Measurements from ENCODE around the gene ASB13.

The ASB13 gene

DNA sequence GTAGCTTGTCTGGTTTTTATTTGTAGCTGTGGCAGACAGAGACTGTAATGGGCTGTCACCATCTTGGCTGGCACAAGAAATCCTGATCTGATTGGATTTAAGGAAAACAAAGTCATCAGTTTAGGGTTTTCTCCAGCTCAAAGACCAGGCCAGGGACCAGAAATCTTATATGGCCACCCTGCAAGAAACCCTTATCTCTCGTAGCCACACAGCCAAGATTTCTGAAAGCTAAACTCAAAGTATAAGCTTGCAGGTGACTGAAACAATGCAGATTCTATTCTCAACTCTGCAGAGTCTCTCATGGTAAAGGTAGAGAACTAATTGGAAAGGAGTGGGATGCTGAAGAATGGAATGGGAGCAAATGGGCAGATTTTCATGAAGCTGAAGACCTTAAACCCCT is 3.2 kb upstream of the ASB13 start:
- no peaks in the 10 kb centered on the region for H3K36me3 ChIP-seq (ENCODE audit: insufficient read depth, low read length)
- H3K4me3 ChIP-seq (ENCODE audit: low read depth, low read length), result no peak overlapping the region
- 0 out of 2 replicates have a peak, but pooled peaks cover 5% of the 10 kb centered on the region for H3K27me3 ChIP-seq (ENCODE audit: insufficient read depth, low read length)
- H3K79me2 ChIP-seq (ENCODE audit: control insufficient read depth, insufficient read depth, low read length, unreplicated experiment), result no peaks in the 10 kb centered on the region
- H3K27ac ChIP-seq (ENCODE audit: low read depth, low read length), result no peak overlapping the region
- H3K4me1 ChIP-seq (ENCODE audit: control insufficient read depth, insufficient read depth, low read length, unreplicated experiment), result no peaks in the 10 kb centered on the region
- no peak overlapping the region for H2AFZ ChIP-seq (ENCODE audit: low read length, unreplicated experiment)

DNA sequence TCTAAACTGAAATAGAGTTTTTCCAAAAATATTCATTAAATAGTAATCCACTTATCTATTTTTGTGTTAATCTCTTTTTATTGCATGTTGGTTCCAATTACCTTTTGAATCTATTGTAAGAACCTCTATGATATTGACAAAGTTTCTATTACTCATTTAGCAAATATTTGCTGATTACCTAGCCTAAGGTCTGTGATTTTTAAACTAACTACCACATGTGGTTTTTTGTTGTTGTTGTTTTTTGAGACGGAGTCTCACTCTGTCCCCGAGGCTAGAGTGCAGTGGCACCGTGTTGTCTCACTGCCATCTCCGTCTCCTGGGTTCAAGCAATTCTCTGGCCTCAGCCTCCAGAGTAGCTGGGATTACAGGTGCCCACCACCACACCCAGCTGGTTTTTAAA is 2.0 kb upstream of the ASB13 start:
- no peak overlapping the region for H3K27ac ChIP-seq (ENCODE audit: low read depth, low read length)
- H3K4me1 ChIP-seq (ENCODE audit: control insufficient read depth, insufficient read depth, low read length, unreplicated experiment), result no peaks in the 10 kb centered on the region
- peaks cover 2% of the 10 kb centered on the region for H3K79me2 ChIP-seq (ENCODE audit: control insufficient read depth, insufficient read depth, low read length, unreplicated experiment)
- H2AFZ ChIP-seq (ENCODE audit: low read length, unreplicated experiment), result no peak overlapping the region
- no peak overlapping the region for H3K4me3 ChIP-seq (ENCODE audit: low read depth, low read length)
- H3K27me3 ChIP-seq (ENCODE audit: insufficient read depth, low read length), result 0 out of 2 replicates have a peak, but pooled peaks cover 5% of the 10 kb centered on the region
- no peaks in the 10 kb centered on the region for H3K36me3 ChIP-seq (ENCODE audit: insufficient read depth, low read length)

DNA sequence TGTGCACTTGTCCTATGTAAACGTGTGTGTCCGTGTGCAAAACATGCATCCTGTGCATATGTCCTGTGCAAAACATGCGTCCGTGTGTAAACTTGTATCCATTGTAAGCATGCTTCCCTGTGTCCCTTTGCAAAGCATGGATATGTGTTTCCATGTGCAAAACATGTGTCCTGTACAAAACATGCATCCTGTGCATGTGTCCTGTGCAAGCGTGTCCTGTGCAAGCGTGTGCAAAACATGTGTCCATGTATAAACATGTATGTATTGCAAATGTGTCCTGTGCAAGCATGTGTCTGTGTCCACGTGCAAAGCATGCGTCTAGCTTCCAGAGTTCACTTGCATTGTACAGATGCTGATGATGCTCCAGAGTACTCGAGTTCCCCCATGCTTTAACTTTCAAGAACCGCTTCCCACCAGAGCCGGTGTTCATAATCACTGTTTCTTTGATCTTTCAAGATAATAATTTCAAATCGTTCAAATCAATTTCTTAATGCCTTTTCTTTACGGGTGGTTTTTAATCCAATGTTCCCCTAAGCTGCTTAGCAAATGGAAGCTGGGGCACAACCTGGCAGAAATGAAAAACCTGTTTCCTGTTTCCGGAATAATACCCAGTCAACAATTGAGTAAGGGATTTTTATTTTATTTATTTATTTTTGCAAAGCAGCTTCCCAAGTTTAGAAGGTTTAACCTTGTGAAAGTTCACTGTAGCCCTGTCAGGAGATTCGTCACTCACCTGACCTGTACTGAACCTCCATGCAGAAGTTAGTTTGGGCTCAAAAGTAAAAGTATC is 641 bp upstream of the ASB13 start:
- H3K4me3 ChIP-seq (ENCODE audit: low read depth, low read length), result peak overlapping the region; percentile 96
- H3K36me3 ChIP-seq (ENCODE audit: insufficient read depth, low read length), result no peaks in the 10 kb centered on the region
- peaks cover 2% of the 10 kb centered on the region for H3K79me2 ChIP-seq (ENCODE audit: control insufficient read depth, insufficient read depth, low read length, unreplicated experiment)
- no peak overlapping the region for H3K27ac ChIP-seq (ENCODE audit: low read depth, low read length)
- H3K4me1 ChIP-seq (ENCODE audit: control insufficient read depth, insufficient read depth, low read length, unreplicated experiment), result no peaks in the 10 kb centered on the region
- H3K27me3 ChIP-seq (ENCODE audit: insufficient read depth, low read length), result 0 out of 2 replicates have a peak, but pooled peaks cover 5% of the 10 kb centered on the region
- peak overlapping the region; percentile 96 for H2AFZ ChIP-seq (ENCODE audit: low read length, unreplicated experiment)

DNA sequence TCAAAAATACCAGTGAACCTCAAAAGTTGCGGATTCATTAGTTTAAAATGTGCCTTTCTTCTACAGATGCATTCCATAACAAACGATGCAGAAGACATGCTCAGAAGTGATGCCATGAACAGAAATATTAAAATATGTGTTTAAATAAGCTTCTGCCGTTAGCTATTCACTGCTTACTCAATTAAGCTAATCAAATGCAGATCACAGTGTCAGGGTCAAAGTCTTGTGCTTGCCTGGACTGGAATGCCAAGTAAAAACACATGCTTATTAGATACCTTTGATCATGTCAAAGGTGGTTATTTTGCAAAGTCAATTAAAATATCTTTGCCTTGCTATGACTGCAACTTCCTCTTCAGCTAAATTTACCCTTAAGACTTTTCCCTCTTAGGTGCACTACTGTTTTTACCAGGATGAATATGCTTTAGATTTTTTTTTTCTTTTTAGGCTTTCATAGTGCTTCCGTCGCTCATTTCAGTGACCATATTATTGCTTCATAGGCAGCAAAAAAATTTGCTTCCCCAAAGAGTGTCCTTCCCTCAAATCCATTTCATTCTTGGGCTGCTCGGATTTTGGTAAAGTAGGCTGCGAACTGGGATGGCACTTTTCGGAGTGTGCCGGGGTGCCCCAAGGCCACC is 905 bp downstream of the ASB13 start:
- H2AFZ ChIP-seq (ENCODE audit: low read length, unreplicated experiment), result peak overlapping the region; percentile 96
- H3K4me1 ChIP-seq (ENCODE audit: control insufficient read depth, insufficient read depth, low read length, unreplicated experiment), result peaks cover 3% of the 10 kb centered on the region
- peak overlapping the region; percentile 96 for H3K4me3 ChIP-seq (ENCODE audit: low read depth, low read length)
- no peaks in the 10 kb centered on the region for H3K36me3 ChIP-seq (ENCODE audit: insufficient read depth, low read length)
- H3K27ac ChIP-seq (ENCODE audit: low read depth, low read length), result no peak overlapping the region
- H3K79me2 ChIP-seq (ENCODE audit: control insufficient read depth, insufficient read depth, low read length, unreplicated experiment), result peaks cover 6% of the 10 kb centered on the region
- H3K27me3 ChIP-seq (ENCODE audit: insufficient read depth, low read length), result 0 out of 2 replicates have a peak, but pooled peaks cover 5% of the 10 kb centered on the region

DNA sequence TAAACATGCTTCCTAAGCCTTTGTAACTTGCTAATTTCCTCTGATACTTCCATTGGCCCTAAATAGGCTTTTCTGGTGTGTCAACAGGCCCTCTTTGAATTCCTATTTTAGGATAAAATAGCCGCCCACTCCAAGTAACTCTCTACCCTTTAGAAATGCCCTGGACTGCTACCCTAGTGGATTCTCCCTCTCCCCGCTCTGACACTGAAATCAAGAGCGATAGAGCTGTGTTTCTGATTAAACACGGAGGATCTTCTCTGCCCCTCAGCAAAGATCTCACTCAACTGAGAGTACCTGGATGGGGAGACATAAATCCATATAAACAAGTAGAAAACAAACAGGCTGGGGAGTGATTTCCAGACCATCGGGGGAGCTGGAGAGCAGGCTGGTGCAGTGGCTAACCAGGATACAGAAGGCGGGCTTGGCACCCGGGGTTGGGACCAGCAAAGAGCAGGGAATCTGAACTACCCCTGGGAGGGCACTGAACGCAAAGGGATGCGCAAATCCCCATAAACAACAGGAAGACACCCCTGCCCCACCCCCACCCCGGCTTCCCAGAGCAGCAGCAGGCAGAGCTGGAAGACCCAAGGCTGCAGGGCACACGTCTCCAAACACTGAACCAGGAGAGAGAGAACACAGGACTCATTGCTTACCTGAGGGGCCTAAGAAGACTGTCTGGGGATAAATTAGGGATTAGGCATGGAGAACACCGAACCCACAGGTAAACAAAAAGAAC is 2.5 kb downstream of the ASB13 start:
- Histone ChIP-seq H3K27ac (ENCODE audit: low read depth, low read length) (no peak overlapping the region), H3K4me1 (ENCODE audit: control insufficient read depth, insufficient read depth, low read length, unreplicated experiment) (peaks cover 15% of the 10 kb centered on the region), H3K27me3 (ENCODE audit: insufficient read depth, low read length) (no peaks in the 10 kb centered on the region), H3K4me3 (ENCODE audit: low read depth, low read length) (no peak overlapping the region), H2AFZ (ENCODE audit: low read length, unreplicated experiment) (no peak overlapping the region), H3K36me3 (ENCODE audit: insufficient read depth, low read length) (no peaks in the 10 kb centered on the region), H3K79me2 (ENCODE audit: control insufficient read depth, insufficient read depth, low read length, unreplicated experiment) (peaks cover 12% of the 10 kb centered on the region)

DNA sequence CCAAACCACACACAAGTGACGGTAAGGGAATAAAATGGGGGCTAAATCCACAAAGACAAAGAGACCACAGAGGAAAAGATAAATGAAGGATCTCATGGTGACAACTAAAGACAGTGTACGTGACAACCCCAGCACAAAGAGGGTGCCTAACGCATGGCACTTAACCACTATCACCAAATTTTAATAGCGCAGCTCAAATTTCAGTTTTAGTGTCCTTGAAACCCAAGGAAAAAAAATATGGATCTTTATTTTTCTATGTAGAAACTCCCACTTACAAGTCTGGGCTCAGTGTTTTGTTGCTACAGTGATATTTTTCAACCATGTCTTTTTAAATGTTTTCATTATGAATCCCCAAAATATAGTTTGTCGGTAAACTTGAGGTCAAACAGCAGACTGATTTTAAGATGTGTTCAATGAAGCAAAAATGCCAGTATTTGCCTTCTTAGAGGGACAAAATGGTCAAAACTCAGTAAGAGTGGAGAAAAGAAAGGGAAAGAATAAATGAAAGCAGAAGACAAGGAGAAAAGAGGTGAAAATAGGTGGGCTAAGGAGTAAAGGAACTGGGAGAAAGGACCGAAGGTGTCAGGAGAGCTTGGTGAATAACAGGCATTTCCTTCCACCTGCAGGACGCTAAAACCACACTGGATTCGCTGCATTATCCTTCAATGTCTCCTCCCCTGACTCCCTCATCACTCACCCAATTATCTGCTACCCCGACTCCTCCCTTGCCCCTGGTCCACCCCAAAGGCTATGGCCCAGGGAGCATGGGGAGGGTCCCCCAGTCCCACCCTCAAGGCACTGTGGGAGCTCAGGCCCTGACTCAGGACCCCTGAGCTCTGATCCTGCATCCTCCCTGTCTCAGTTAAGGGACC is 3.5 kb downstream of the ASB13 start:
- no peak overlapping the region for H3K4me3 ChIP-seq (ENCODE audit: low read depth, low read length)
- H3K27me3 ChIP-seq (ENCODE audit: insufficient read depth, low read length), result no peaks in the 10 kb centered on the region
- H3K36me3 ChIP-seq (ENCODE audit: insufficient read depth, low read length), result no peaks in the 10 kb centered on the region
- peaks cover 12% of the 10 kb centered on the region for H3K79me2 ChIP-seq (ENCODE audit: control insufficient read depth, insufficient read depth, low read length, unreplicated experiment)
- H2AFZ ChIP-seq (ENCODE audit: low read length, unreplicated experiment), result no peak overlapping the region
- H3K4me1 ChIP-seq (ENCODE audit: control insufficient read depth, insufficient read depth, low read length, unreplicated experiment), result peaks cover 15% of the 10 kb centered on the region
- H3K27ac ChIP-seq (ENCODE audit: low read depth, low read length), result no peak overlapping the region

DNA sequence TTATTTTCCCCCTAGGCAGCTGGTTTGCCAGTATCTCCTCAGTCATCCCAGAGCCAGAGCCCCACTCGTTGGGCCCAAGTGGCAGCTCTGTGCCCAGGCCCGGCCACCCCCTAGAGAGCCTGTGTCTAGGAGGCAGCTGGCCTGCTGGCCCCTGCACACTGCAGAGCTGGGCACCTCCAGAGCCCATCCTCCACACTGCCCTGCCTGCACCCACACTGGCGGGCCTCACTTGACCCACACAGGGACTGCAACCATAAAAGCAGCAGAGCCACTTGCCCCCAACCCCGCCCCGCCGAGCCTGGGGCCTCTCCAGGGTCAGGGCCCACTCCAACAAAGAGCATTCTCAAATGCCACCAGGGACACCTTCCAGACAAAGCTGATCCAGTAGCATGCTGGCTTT is 5.4 kb downstream of the ASB13 start:
- Histone ChIP-seq H3K27me3 (ENCODE audit: insufficient read depth, low read length) (no peaks in the 10 kb centered on the region), H3K27ac (ENCODE audit: low read depth, low read length) (no peak overlapping the region), H3K4me1 (ENCODE audit: control insufficient read depth, insufficient read depth, low read length, unreplicated experiment) (peaks cover 15% of the 10 kb centered on the region), H3K79me2 (ENCODE audit: control insufficient read depth, insufficient read depth, low read length, unreplicated experiment) (peaks cover 12% of the 10 kb centered on the region), H2AFZ (ENCODE audit: low read length, unreplicated experiment) (no peak overlapping the region), H3K36me3 (ENCODE audit: insufficient read depth, low read length) (no peaks in the 10 kb centered on the region), H3K4me3 (ENCODE audit: low read depth, low read length) (no peak overlapping the region)

DNA sequence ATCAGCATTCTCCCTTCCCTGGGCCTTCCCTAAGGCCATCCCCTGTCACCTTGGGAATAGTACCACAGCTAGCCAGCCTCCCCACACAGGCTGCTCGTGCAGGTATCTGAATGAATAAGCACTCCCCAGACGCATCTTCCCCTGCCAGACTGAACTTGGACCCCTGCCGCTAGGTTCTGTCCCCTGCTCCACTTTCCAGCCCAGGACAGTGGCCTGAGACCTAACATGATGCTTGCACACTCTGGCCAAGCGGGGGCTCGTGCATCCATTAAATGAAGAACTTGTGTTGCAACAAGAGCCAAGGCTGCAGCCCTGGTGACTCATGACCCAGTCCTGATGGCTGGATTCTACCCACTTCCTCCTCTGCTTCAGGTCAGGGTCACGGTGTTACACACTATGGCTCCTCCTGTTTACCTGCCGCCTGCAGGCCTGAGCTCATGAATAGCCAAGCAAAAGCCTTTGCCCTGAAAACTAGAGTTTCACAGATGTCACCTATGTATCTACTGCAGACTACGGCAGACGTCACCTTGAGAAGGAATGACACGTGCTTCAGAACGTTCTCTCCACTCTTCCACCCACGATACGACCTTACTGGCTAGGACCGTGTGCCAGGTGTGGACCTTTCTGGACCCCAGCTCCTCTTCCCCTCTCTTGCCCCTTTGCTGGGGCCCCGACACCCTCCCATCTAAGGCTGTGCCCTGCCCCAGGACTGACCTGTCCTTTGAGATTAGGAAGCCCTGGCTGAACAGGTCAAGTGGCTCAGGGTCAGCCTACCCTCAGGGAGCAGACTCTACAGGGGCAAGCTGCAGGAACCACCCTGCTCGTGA is 6.5 kb downstream of the ASB13 start:
- no peak overlapping the region for H2AFZ ChIP-seq (ENCODE audit: low read length, unreplicated experiment)

DNA sequence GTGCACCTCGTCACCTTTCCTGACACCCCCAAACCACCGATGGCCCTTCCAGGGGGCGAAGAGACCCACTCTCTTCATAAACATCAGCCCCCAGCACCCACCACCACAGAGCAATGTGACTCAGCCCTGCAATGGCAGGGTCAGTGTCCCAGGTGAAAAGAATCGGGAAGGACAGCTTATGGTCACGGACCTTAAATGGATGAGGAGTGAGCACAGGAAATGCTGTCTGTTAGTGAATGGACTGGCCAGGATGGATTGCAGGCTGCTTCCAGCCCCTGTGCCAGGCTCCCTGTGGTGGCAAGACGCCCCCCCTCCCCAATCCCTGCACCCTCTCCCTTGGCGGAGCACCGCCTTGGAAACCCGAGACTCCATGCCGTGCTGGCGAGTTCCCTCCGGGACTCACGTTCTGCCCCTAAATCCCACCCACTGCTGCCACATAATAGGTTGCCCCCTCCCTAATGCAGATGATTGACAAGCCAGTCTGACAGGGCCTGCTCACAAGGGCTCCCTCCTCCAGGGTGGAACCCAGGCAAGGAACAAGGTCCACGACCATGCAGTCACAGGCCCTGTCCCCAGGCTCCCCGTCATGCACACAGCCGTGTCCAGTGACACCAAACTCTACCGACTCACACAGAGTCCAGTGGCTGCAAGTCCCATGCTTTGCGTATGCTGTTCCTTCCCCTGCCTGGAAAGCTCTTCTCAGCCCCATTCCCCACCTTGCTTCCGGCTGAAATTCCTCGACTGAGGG is 7.3 kb downstream of the ASB13 start:
- no peak overlapping the region for H3K27ac ChIP-seq (ENCODE audit: low read depth, low read length)
- H3K79me2 ChIP-seq (ENCODE audit: control insufficient read depth, insufficient read depth, low read length, unreplicated experiment), result peaks cover 14% of the 10 kb centered on the region
- H2AFZ ChIP-seq (ENCODE audit: low read length, unreplicated experiment), result no peak overlapping the region
- no peaks in the 10 kb centered on the region for H3K27me3 ChIP-seq (ENCODE audit: insufficient read depth, low read length)
- no peak overlapping the region for H3K4me3 ChIP-seq (ENCODE audit: low read depth, low read length)
- H3K4me1 ChIP-seq (ENCODE audit: control insufficient read depth, insufficient read depth, low read length, unreplicated experiment), result peaks cover 15% of the 10 kb centered on the region
- no peaks in the 10 kb centered on the region; the same call in 1 of the 2 replicates for H3K36me3 ChIP-seq (ENCODE audit: insufficient read depth, low read length)

More for the DNA sequence above, 6.5 kb downstream of the ASB13 start:
- Histone ChIP-seq H3K4me1 (ENCODE audit: control insufficient read depth, insufficient read depth, low read length, unreplicated experiment) (peaks cover 15% of the 10 kb centered on the region), H3K27me3 (ENCODE audit: insufficient read depth, low read length) (no peaks in the 10 kb centered on the region), H3K36me3 (ENCODE audit: insufficient read depth, low read length) (no peaks in the 10 kb centered on the region), H3K27ac (ENCODE audit: low read depth, low read length) (no peak overlapping the region), H3K4me3 (ENCODE audit: low read depth, low read length) (no peak overlapping the region), H3K79me2 (ENCODE audit: control insufficient read depth, insufficient read depth, low read length, unreplicated experiment) (peaks cover 16% of the 10 kb centered on the region)

All from ACC112 (cell line).